NB4 (cell line): Measurements from ENCODE around the gene HCFC1.

Experiments
- CTCF ChIP-seq: IDR thresholded peaks from one replicate; pipeline ENCODE4 v1.5.1; 2012; ENCODE audit warnings: low read depth, low read length
- POLR2A ChIP-seq: IDR thresholded peaks from 2 replicates; pipeline ENCODE4 v1.6.1; 2011; ENCODE audit warnings: mild to moderate bottlenecking; ENCODE audit not compliant: insufficient read length; ENCODE audit errors: extremely low read depth

GRCh38 chrX:153917869-153918268, 53.7 kb downstream of the HCFC1 start:
- TF ChIP-seq CTCF (no peak), POLR2A (no peak)
